ENCODE measurements around the gene TBL3. TPM values are rescaled to one million over a fixed set of nuclear protein-coding genes. Genes with fewer than 3 reads are reported as not detected.
"Not testable (repeated sequence)": the region's sequence is repeated elsewhere in the genome, so short reads cannot be mapped to it uniquely, and the experiment has no call there.

Gene TBL3
- polyA plus RNA-seq, 1 donor: 30.3 TPM

DNA sequence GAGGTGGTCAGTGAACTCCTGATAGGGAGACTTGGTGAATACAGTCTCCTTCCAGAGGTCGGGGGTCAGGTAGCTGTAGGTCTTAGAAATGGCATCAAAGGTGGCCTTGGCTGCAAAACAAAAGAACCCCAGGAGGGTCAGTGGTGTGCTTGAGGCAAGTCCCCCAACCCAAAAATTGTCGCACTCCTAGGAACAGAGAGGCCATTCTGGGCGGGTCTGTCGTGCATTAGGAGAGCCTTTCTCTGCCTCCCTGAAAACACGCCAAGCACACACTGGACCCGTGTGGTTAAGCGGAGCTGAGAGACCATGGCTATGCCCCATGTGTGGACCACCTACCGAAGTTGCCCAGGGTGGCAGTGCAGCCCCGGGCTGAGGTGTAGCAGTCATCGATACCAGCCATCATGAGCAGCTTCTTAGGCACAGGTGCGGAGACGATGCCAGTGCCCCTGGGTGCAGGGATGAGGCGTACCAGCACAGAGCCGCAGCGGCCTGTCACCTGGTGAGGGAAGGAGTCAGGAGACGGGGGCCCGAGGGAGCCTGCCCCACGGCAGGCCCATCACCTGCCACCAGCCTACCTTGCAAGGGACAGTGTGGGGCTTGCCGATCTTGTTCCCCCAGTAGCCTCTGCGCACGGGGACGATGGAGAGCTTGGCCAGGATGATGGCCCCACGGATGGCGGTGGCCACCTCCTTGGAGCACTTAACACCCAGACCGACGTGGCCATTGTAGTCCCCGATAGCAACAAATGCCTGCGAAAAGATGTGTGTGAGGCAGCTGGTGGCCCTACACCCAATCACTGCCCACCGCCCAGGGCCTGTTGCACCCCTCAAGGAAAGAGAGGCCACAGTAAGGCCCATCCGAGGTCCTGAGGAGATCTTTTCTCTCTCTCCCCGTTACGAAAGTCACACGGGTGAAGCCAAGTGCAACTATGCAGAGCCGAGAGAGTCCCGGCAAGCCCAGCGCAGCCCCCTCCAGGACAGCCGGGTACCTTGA is 9.4 kb upstream of the TBL3 start:
- DNase-seq: not testable (repeated sequence)

DNA sequence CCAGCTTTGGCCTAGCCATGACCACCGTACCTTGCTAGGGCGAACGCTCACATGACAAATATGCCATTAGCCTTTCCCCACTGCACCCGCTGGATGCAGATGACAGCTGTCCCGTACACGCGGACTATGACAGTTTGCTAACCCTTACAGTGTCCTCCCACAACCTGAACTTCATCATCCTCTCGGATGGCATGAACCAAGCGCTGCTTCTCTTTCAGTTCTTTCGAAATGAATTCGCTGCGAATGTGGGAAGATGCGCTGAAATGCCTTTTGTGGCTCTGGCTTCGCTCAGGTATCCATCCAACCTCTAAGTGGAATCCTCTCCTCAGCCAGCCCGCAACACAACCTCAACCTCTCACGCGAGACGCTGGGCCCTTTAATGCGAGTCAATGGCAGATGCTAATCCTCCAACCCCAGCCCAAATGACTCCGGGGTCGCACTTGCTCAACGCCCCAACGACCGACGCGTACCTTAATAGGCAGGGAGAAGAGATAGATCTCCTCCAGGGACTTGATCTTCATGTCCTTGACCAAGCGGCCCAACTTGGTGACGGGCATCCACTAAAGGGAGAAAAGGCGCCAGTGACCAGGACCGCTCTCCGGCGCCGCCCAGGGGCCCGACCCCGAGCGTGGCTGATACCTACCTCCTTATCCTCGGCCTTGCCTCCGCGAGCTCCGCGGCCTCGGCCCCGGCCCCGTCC is 7.9 kb upstream of the TBL3 start:
- no peak for DNase-seq

DNA sequence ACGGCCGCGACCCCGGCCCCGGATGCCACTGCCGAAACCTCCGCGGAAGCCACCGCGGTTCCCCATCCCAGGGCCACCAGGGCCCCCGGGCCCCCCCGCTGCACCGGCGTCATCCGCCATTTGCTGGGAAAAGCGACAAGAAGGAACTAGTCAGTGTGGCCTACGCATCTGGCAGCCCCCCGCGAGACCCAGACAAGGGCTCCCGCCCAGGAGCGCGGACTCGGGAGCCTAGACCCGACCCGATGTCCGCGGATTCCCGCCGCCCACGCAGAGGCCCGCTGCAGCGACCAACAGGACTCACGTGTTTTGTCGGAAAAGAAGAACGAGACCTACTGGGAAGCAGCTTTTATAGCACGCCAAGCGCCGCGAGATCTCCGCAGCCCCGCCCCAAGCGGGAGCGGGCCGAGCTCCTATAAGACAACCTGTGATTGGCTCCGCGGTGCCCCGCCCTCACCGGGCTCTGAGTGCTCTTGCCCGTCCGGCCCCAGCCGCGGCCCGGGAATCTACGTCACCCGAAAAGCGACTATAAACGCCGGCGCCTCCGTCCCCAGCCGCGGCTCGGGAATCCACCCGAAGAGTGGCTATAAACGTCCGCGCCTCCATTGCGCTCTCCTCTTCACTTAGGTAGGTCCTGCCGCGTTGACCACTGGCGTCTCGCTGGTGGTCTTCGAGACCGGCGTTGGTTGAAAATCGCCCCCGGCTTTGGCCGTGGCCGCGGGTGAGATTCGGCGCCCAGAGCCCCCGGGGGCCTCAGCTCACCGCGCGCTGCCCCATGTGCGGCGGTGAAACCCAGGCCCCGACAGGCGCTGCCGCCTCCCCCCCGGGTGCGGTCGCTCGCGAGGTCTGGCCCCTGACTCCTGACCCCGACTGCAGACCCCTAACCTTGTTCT is 7.1 kb upstream of the TBL3 start, which contains the start of gene RPS2:
TSS of gene RPS2 (minus strand) at position 321 of the 890 bp plus-strand sequence. CDS start at position 120, 201 bp downstream.
- DNase-seq: peak; percentile 99

DNA sequence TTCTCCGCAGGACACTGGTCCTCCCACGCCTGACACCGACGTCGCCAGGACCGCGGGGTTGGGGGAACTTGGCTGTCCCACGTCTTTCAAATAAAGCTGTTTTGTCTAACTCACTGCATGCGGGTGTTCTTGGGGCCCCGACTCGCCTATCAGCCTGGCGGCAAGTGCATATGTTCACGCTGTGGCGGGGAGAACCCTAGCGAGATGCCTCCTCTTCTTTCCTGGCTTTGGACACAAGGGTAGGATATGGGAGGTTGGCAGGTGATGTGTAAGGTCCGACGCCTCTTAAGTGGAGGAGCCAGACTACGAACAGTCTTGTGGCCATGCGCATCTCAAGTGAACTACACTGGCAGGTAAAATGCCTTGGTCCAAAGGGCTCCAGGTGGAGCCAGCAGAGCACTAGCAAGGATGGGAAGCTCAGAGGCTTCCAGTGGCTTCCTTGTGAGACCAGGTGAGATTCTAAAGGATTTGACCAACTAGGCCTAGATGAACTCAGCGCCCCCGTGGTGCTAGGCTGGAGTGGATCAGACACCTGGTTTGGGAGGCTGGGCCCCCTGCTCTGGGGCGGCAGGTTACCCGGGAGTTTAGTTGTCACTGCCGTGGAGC is 6.4 kb upstream of the TBL3 start:
- DNase-seq: no peak

DNA sequence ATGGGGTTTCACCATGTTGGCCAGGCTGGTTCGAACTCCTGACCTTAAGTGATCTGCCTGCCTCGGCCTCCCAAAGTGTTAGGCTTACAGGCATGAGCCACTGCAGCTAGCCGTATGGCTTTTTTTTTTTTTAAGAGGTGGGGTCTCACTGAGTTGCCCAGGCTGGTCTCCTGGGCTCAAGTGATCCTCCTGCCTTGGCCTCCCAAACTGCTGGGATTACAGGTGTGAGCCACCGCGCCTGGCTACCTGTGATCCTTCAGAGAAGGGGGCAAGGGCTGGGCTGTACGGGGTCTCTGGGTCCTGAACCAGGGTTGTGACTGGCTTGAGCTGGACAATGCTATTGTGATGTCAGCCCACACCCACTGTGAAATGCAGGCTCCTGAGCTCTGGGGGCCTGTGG is 5.4 kb upstream of the TBL3 start, which contains the start of gene RNF151:
TSS of gene RNF151 (plus strand) at position 397 of the 400 bp plus-strand sequence. CDS start 26 bp downstream, outside the sequence.
- no peak for DNase-seq

DNA sequence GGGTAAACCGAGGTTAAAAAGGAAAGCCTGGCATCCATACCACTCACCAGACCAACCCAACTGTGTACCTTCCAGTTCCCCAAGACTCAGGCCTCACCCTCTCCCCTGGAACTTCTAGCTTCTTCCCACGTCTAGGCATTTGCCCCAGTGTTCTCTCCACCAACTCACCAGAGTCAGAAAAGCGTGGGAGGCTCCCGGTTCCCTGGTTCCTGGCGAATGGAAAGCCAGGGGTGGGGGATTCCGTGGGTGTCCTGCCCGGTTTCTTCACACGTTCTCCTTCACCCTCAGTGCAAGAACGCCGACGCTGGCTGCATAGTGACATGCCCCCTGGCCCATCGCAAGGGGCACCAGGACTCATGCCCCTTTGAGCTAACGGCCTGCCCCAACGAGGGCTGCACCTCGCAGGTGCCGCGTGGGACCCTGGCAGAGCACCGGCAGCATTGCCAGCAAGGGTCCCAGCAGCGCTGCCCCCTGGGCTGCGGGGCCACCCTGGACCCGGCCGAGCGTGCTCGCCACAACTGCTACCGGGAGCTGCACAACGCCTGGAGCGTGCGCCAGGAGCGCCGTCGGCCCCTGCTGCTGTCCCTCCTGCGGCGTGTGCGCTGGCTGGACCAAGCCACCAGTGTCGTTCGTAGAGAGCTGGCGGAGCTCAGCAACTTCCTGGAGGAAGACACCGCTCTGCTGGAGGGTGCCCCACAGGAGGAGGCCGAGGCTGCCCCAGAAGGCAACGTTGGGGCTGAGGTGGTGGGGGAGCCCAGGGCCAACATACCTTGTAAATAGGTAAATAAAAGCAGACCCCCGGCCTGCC is 3.5 kb upstream of the TBL3 start:
- no peak for DNase-seq

DNA sequence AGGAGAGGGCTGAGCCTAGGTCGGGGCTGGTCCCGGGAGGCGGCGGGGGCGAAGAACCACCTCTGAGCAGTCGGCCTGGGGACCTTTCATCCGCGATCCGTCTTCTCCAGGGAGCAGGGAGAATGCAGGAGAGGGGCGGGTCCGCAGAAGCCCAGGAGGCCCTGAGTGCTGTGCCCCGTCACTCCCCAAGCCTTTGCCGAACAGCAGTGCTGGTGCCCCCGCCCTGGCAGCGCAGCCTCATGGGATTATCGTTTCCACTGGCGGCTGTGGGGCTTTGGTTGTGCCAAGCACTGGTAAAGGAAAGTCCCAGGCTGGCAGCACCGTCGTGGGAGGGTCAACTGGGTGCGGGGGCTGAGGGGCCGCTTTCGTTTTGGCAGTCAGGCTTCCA is 631 bp downstream of the TBL3 start:
- DNase-seq: no peak

DNA sequence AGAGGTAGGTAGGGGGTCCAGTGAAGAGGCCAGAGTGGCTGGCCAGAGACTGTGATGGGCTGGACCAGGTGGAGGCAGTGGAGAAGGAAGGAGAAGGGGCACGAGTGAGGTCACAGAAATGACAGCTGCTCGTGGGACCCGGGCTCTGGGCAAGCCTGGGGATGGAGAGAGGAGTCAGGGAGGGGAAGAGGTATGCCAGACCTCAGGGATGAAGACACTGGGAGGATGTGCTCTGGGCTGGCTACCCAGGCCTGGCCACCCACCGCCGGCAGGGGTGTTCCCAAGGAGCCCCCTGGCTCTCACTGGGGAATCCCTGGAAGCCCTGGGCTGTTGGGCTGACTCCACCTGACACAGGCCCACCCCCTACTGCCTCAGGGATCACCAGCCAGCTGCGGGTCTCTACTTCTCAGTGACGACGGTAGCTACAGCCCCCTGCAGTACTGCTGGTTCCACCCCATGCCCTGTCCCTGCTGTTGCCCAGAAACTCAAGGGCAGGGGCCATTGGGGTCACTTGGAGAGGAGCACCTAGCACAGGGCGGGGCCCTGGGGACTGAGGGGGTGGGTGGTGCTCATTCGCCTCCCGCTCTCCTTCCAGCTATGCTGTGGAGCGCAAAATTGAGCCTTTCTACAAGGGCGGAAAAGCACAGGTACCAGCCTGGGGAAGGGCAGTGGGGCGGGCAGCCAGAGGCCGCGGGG is 1.8 kb downstream of the TBL3 start:
- no peak for DNase-seq

DNA sequence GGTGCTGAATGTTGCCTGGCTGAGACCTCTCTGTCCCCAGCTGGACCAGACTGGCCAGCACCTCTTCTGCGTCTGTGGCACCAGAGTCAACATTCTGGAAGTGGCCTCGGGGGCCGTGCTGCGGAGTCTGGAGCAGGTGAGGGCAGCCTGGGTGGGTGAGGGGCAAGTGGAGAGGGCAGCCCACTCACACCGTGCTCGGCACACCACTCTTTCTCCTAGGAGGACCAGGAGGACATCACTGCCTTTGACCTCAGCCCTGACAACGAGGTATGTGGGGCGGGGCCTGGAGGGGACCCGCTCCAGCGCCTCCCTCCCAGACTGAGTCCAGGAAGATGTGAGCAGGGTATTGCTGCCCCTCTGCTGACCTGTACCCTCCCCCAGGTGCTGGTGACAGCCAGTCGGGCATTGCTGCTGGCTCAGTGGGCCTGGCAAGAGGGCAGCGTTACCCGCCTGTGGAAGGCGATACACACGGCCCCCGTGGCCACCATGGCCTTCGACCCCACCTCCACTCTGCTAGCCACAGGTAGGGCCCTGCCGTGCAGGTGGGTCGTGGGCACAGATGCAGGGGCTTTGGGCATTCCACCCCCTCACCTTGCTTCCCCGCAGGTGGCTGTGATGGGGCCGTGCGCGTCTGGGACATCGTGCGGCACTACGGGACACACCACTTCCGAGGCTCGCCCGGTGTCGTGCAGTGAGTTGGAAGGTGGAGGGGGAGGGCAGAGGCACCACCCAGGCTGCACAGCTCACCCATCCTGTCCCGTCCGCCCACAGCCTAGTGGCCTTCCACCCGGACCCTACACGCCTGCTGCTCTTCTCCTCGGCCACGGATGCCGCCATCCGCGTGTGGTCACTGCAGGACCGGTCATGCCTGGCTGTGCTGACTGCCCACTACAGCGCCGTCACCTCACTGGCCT is 2.6 kb downstream of the TBL3 start:
- no peak for DNase-seq

DNA sequence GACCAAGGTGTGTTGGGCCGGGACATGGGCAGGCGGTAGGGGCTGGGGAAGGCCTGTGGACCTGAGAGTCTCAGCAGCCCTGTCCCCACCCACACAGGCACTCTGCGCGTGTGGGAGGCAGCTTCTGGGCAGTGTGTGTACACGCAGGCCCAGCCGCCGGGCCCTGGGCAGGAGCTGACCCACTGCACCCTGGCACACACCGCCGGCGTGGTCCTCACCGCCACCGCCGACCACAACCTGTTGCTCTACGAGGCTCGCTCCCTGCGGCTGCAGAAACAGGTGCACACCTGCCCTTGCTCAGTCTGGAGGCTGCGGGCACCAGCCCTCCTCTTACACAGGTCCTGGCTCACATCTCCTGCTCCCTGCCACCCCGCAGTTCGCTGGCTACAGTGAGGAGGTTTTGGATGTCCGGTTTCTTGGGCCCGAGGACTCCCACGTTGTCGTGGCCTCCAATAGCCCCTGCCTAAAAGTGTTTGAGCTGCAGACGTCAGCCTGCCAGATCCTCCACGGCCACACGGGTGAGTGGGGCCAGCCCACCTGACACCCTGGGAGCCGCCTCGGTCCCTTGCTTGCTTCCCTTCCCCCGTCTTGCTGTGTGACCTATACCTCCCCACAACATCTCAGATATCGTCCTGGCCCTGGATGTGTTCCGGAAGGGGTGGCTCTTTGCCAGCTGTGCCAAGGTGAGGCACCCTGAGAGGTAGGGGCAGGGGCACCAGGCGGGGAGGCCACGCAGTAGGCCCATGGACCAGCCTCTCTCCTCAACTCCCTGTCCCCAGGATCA is 3.8 kb downstream of the TBL3 start:
- DNase-seq: no peak

DNA sequence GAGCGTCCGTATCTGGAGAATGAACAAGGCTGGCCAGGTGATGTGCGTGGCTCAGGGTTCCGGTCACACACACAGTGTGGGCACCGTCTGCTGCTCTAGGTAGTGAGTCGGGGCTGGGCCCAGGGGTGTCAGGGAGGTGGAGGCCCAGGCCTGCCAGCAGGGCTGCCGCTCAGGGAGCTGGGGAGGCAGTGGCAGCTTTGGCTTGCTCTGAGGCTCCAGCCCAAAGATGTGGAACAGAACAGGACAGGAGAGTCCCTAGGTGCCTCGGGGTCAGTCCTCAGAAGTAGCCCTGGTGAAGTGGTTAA is 4.3 kb downstream of the TBL3 start:
- no peak for DNase-seq

DNA sequence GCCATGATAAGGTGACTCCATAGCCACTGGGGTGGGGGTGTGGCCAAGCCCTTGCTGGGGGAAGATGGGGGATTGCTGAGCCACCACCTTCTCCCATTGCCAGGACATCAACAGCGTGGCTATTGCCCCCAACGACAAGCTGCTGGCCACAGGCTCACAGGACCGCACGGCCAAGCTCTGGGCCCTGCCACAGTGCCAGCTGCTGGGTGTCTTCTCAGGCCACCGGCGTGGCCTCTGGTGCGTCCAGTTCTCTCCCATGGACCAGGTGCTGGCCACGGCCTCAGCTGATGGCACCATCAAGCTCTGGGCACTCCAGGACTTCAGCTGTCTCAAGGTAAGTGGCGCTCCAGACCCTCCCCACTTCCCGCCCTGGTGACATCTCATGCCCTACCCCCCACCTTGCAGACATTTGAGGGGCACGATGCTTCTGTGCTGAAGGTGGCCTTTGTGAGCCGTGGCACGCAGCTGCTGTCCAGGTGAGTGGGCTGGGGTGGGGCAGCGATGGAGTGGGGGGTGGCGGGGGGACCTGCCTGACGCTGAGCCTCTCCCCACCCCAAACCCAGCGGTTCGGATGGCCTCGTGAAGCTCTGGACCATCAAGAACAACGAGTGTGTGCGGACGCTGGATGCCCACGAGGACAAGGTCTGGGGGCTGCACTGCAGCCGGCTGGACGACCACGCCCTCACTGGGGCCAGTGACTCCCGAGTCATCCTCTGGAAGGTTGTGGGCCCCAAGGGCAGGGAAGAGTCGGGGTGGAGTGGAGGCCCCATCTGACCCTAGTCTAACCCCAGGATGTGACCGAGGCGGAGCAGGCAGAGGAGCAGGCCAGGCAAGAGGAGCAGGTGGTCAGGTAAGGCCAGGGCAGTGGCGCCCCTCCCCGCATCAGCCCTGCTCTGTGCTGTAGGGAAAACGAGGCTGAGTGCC is 5.4 kb downstream of the TBL3 start:
- DNase-seq: no peak

DNA sequence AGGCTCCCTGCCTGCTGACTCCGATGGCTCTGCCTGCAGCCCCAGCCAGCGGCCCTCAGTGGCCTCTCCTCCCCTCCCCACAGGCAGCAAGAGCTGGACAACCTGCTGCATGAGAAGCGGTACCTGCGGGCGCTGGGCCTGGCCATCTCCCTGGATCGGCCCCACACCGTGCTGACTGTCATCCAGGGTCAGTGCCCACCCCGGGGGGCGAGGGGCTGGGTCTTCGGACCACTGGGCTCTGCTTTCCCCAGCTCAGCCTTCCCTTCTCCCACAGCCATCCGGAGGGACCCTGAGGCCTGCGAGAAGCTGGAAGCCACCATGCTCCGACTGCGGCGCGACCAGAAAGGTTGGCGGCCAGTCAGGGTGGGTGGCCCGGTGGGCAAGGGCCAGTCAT is 6.0 kb downstream of the TBL3 start:
- DNase-seq: no peak

DNA sequence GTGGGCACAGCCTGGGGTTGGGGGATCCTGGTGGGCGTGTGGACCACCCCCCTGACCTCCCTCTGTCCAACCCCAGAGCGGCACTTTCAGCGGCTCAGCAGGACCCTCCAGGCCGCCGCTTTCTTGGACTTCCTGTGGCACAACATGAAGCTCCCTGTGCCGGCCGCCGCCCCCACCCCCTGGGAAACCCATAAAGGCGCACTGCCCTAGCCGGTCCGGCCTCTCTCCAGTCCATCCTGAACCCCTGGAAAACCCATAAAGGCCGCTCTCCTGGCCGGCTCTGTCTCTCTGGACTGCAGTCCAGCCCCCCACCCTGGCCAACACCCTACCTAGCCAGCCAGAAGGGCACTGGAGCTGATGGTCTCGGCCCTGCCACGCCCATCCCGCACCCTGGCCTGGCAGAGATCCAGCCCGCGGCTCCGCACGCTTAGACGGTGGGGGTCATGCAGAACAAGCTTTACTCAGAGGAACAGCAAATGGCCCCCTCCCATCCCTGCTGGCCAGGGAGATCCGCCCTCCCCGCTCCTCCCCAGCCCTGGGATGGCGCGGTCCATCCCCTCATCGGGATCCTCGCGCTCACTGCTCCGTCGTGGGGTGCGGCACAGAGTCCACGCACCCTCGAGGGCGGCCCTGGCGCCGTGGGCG is 6.7 kb downstream of the TBL3 start:
- no peak for DNase-seq

DNA sequence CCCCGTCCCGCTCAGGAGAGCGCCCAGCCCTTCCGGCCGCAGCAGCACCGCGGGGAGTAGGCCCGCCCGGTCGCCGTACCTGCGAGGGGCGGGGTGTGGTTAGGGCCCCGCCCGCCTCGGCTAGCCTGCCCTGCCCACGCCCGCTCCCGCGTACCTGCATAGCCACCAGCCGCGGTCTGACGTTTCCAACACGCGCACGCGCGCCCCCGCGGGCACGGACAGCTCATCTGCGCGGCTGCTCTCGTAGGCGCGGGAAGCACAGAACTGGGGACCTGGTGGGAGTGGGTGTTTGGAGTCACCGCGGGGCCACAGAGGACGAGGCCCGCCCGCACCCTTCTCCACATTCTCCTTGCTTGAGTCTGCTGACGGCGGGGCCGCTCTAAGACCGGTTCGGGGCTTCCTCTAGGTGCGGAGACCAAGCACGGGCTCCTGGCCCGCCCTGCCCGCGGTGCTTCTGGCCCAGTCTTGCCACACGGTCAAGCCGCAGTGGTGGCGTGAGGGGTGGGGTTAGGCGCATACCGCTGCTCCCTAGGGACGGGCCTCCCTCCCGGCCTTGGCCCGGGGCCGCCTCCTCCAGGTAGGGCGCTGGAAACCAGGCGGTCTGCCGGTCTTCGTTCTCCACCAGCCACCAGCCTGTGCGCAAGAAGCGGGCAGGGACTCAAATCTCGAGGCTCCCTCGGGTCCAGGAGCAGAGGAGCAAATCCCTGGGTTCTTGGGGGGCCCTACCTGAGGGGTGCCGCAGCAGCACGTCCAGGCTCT is 7.6 kb downstream of the TBL3 start:
- no peak for DNase-seq
